Fibroblast of gingiva (primary cell): Measurements from ENCODE around the gene TMEM239.

Experiments used
- DNase-seq: peaks from one replicate; pipeline ENCODE4 v3.0.0-alpha.2; 2011; ENCODE audit warnings: low read depth

The TMEM239 gene

DNA sequence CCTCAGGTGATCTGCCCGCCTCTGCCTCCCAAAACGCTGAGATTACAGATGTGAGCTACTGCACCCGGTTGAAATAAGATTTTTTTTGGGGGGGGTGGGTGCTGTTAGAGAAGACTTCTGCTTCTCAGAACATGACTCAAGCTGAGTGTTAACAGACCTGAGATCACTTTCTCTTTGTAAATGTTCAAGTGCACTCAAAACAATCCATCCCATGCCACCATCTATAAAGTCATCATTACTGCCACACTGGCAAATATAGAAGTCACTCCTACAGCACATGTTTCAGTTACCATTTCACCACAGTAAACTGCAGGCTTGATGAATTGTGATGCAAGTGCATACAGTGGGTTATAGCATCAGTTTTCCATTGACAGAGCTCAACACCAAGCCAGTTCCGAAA is 33.4 kb downstream of the TMEM239 start:
- DNase-seq, result no peak

DNA sequence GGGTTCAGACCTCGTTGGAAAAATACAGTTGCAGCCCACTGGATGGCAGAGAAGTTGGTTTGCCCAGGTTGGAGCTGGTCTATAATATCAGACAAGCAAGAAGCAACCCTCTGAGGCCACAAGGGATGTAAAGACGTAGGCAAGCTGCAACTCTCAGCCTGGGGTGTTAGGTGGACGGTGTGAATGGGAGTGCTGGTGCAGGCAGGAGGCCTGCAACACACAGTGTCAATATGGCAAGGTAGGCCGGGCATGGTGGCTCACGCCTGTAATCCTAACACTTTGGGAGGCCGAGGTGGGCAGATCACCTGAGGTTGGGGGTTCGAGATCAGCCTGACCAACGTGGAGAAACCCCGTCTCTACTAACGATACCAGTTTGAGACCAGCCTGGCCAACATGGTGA is 34.9 kb downstream of the TMEM239 start:
- no peak for DNase-seq

DNA sequence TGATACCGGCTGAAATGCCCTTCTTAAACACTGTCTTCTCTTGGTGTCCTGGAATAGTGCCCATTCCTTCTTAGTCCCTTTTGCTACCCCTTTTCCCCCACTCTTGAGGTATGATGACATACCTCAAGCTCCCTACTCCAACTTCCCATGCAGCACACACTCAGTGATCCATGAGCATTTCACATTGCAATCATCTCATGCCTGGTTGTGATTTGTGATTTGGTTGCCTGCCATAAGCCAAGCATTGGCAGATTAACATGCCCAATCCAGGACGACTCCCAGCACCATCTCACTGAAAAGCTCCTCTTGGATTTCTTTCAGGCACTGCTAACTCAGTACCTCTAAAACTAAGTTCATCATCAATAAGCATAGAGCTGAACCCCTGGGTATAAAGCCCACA is 42.4 kb downstream of the TMEM239 start:
- peak; percentile 74 for DNase-seq

DNA sequence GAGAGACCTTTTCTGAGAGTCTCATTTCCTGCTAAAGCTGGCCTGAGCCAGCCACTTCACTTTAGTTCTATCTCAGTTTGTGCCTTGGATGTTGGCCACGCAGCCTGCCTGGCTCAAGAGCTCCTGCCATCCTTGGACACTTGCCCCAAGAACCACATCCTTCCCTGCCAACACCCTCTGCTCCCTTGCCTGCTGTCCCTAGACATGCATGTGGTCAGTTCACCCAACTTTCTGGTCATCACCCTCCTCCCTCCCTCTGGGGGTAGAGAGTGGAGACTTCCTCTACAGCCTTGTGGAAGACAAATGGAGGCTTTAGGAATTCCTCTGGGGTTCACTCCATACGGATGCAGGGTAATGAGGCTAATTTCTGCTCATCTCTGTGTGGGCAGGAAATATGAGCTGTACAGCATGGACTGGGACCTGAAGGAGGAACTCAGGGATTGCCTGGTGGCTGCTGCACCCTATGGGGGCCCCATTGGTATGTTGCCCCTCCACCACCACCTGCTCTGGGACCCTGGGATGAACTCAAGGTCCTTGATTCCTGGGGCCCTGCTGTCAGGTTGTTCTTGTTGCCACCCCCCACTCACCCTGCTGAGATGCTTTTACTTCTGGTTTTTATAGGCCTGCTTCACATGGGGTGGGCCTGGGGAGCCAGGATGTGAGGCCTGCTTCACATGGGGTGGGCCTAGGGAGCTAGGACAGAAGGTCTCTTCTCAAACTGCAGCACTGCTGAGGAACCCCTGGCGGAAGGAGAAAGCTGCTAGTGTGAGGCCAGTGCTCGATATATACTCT is 43.4 kb downstream of the TMEM239 start:
- DNase-seq, result peak; percentile 96

DNA sequence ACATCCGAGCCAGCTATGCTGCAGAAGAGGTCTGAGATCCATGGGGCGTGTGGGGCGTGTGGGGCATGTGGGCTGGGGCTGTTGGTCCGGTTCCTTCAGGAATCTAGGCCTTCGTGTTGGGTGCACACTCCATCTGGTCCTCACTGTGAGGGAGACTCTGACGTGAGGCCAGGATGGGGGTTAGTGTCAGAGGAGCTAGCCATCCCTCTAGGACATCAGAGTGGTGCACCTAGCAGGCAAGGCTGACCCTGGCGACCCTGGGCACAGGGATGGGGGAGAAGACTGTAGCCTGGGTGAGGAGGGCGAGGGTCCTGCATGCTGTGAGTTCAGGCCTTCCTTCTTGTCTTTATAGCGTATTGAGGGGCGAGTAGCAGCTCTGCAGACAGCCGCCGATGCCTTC is 48.5 kb downstream of the TMEM239 start:
- no peak for DNase-seq

DNA sequence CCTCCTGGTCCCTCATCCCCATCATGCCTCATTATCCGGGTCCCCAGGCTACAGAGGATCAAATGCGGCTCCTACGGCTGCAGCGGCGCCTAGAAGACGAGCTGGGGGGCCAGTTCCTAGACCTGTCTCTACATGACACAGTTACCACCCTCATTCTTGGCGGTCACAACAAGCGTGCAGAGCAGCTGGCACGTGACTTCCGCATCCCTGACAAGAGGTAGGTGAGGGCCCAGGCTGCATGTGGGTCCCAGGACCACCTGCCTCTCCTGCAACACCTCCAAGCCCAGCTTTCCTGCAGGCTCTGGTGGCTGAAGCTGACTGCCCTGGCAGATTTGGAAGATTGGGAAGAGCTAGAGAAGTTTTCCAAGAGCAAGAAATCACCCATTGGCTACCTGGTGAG is 48.9 kb downstream of the TMEM239 start:
- DNase-seq, result no peak

DNA sequence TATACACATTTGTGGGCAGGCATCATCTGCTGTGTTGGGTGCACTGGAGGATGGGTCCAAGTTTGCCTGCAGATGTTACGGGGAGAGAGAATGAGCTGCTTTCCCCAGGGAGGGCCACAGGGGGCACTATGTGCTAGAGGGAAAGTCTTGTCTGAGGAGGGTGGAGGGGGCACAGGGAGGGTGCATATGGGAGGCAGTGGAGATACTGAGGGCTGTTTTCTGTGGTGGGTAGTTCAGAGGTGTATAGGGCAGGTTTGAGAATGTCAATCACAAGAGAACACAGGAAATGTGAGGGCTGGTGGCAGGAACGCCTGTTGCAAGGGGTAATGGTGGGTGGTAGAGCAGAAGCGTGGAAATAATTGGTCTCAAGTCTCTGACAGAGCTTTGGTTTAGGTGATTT is 49.5 kb downstream of the TMEM239 start:
- no peak for DNase-seq

DNA sequence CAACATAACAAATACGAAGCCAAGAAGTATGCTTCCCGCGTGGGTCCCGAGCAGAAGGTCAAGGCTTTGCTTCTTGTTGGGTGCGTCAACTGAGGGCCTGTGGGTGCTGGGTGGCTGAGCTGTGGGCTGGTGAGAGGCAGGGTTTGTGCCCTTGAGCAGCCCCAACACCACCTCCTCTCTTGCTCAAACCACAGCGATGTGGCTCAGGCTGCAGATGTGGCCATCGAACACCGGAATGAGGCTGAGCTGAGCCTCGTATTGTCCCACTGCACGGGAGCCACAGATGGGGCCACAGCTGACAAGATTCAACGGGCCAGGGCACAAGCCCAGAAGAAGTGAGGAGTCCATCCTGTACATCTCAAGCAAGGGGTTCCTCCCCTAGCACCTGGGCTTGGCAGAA is 50.1 kb downstream of the TMEM239 start:
- no peak for DNase-seq

DNA sequence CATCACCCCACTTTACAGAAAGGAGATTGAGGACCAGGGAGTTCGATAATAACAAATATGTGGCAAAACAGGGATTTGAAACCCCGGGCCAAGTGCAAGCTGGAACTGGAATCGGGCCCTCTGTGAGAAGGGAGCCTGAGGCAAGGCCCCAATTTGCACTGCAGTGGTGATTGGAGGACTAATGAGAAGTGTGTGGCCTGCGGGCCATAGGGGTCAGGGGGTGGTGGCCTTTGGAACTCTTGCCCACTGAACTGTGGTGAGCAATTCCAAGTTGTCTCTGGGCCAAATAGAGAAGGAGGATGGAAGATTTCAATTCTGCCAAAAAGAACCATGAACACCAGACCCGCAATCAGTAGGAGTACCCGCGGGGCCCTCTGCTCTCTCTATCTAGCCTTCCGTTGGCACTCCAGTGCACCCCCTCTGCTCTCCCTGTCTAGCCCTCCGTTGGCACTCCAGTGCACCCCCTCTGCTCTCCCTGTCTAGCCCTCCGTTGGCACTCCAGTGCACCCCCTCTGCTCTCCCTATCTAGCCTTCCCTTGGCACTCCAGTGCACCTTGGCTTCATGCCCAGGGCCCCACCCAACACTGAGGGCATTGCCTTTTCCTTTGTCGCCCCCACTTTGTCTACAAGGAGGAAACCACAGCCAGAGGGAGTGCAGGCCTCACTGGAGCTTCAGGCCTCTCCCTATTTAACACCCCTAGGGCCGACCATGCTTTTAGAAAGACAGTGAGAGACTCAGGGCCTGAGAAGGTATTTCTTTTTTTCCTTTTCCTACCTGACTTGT is 51.1 kb downstream of the TMEM239 start:
- no peak for DNase-seq
